HG03196 (cell line): Measurements from ENCODE around the gene KATNIP.

Experiments used
- ATAC-seq: cut with Tn5 transposase; IDR thresholded peaks from one replicate; pipeline ENCODE4 v1.9.1; 2021; ENCODE audit not compliant: unreplicated experiment

KATNIP gene

GRCh38 chr16:27549746-27550581 lies at the start of gene KATNIP, which contains the start of gene GTF3C1:
Gene KATNIP, plus strand, starts transcription at chr16:27550144. Its CDS starts 27 bp downstream, at chr16:27550171.
Gene GTF3C1, minus strand, starts transcription at chr16:27549913. Its CDS starts 23 bp downstream, at chr16:27549890.
- ATAC-seq: peak; percentile 95

GRCh38 chr16:27500801-27501200 lies 49.1 kb upstream of the KATNIP start:
- no peak for ATAC-seq

GRCh38 chr16:27503662-27504061 lies 46.3 kb upstream of the KATNIP start:
- ATAC-seq: no peak

GRCh38 chr16:27505297-27506236 lies 44.4 kb upstream of the KATNIP start:
- ATAC-seq: no peak

- ATAC-seq: no peak
These were observed 43.2 kb upstream of the KATNIP start for GRCh38 chr16:27506771-27507170.

- no peak for ATAC-seq
These were observed 41.5 kb upstream of the KATNIP start for GRCh38 chr16:27508476-27508875.

- ATAC-seq: no peak
These were observed 38.1 kb upstream of the KATNIP start for GRCh38 chr16:27511657-27512448.

- ATAC-seq: no peak
These were observed 35.1 kb upstream of the KATNIP start for GRCh38 chr16:27514806-27515205.

- ATAC-seq: no peak
These were observed 34.0 kb upstream of the KATNIP start for GRCh38 chr16:27515874-27516353.

- ATAC-seq: no peak
These were observed 33.6 kb upstream of the KATNIP start for GRCh38 chr16:27516365-27516764.

- ATAC-seq: no peak
These were observed 32.3 kb upstream of the KATNIP start for GRCh38 chr16:27517664-27518063.

GRCh38 chr16:27518226-27518625 lies 31.7 kb upstream of the KATNIP start:
- no peak for ATAC-seq

GRCh38 chr16:27520982-27521673 lies 28.8 kb upstream of the KATNIP start:
- ATAC-seq: no peak

GRCh38 chr16:27522173-27522707 lies 27.7 kb upstream of the KATNIP start:
- no peak for ATAC-seq

GRCh38 chr16:27526180-27526579 lies 23.8 kb upstream of the KATNIP start:
- no peak for ATAC-seq

- no peak for ATAC-seq
These were observed 21.6 kb upstream of the KATNIP start for GRCh38 chr16:27528294-27528693.

- no peak for ATAC-seq
These were observed 20.0 kb upstream of the KATNIP start for GRCh38 chr16:27529962-27530361.

GRCh38 chr16:27531186-27531585 lies 18.8 kb upstream of the KATNIP start:
- no peak for ATAC-seq

GRCh38 chr16:27531826-27532800 lies 17.8 kb upstream of the KATNIP start:
- ATAC-seq: no peak
